PC-9 (cell line): ENCODE data around the gene PMPCA. TPM values are rescaled to one million over a fixed set of nuclear protein-coding genes. Genes with fewer than 3 reads are reported as not detected.

Experiments used
- BruUV-seq: library from RNA; stranded (reverse); fragments of 400-500 nt; replicated peaks from 2 replicates; lab custom pipeline; 2021; lab: Mats Ljungman, UMichigan
- CTCF ChIA-PET: fragments of 300-600 bp; sonication (Branson Sonifier 250); formaldehyde crosslinking; loops from one replicate; lab custom pipeline; 2022; ENCODE audit warnings: antibody characterized with exemption; lab: Charles Lee
- POLR2A ChIA-PET: fragments of 300-600 bp; sonication (Branson Sonifier 250); formaldehyde crosslinking; loops from one replicate; lab custom pipeline; 2022; ENCODE audit warnings: antibody characterized with exemption; ENCODE audit not compliant: unreplicated experiment; lab: Charles Lee
- DNase-seq, 2 experiments: peaks; one replicate each; pipeline versions ENCODE4 v3.0.0 to v3.0.0-alpha.2; 2015 to 2022; ENCODE audit warnings: mixed read lengths in 1 of 2
- H2AFZ ChIP-seq: fragments of 200-600 bp; sonication (generic); 2 replicates; pipeline ENCODE4 v1.8.1; 2017; ENCODE audit warnings: antibody characterized with exemption
- H3F3A ChIP-seq: fragments of 200-600 bp; sonication (generic); 2 replicates; pipeline ENCODE4 v1.8.1; 2017; ENCODE audit warnings: antibody characterized with exemption, mild to moderate bottlenecking, low read depth; ENCODE audit not compliant: insufficient read depth
- H3K27ac ChIP-seq: fragments of 200-600 bp; sonication (generic); 2 replicates; pipeline ENCODE4 v1.6.1; 2016; ENCODE audit warnings: mixed run types
- H3K27me3 ChIP-seq: fragments of 200-600 bp; sonication (generic); 2 replicates; pipeline ENCODE4 v1.6.1; 2016; ENCODE audit warnings: low read depth, mixed run types; ENCODE audit not compliant: insufficient read depth
- H3K36me3 ChIP-seq: fragments of 200-600 bp; sonication (generic); 2 replicates; pipeline ENCODE4 v1.6.1; 2016; ENCODE audit warnings: low read depth, mixed run types
- H3K4me1 ChIP-seq: fragments of 200-600 bp; sonication (generic); replicated peaks from 2 replicates; pipeline ENCODE4 v1.6.1; 2016; ENCODE audit warnings: mixed run types; ENCODE audit not compliant: insufficient read depth
- H3K4me2 ChIP-seq: fragments of 200-600 bp; sonication (generic); 2 replicates; pipeline ENCODE4 v1.6.1; 2017; ENCODE audit warnings: mixed run types
- H3K4me3 ChIP-seq: fragments of 200-600 bp; sonication (generic); 2 replicates; pipeline ENCODE4 v1.6.1; 2016; ENCODE audit warnings: mixed run types
- H3K79me2 ChIP-seq: fragments of 200-600 bp; sonication (generic); 2 replicates; pipeline ENCODE4 v1.6.1; 2017; ENCODE audit warnings: low read depth, mixed run types
- H3K9me2 ChIP-seq: fragments of 200-600 bp; sonication (generic); 2 replicates; pipeline ENCODE4 v1.8.1; 2017; ENCODE audit warnings: mild to moderate bottlenecking; ENCODE audit not compliant: insufficient read depth
- H3K9me3 ChIP-seq: fragments of 200-600 bp; sonication (generic); 2 replicates; pipeline ENCODE4 v1.8.1; 2016; ENCODE audit warnings: low read depth; ENCODE audit not compliant: insufficient read depth
- H4K20me1 ChIP-seq: fragments of 200-600 bp; sonication (generic); 2 replicates; pipeline ENCODE4 v1.8.1; 2017; ENCODE audit not compliant: insufficient read depth
- CTCF ChIP-seq: fragments of 200-600 bp; sonication (generic); conservative IDR thresholded peaks from 2 replicates; pipeline ENCODE4 v1.6.1; 2017; ENCODE audit warnings: mixed run types, antibody characterized with exemption, mild to moderate bottlenecking, moderate library complexity
- EZH2 ChIP-seq: fragments of 200-600 bp; sonication (generic); IDR thresholded peaks from 2 replicates; pipeline ENCODE4 v1.8.0; 2017; ENCODE audit warnings: antibody characterized with exemption, low read depth
- intact Hi-C: fragments of 100-400 bp; cut with micrococcal nuclease; formaldehyde crosslinking; loops from one replicate; pipeline ENCODE4 v1.10.0; 2022; ENCODE audit not compliant: unreplicated experiment
- total RNA-seq: library from RNA; stranded (reverse); gene quantifications from 2 replicates; pipeline ENCODE4 v1.2.3, GENCODE V29; 2021

The PMPCA gene
- total RNA-seq, 1 experiment from 2014 or later = 78.1 TPM

GRCh38 chr9:136387217-136387616 lies 23.2 kb upstream of the PMPCA start:
- Histone ChIP-seq H3K4me3 (no peak overlapping the region), H3K79me2 (no peaks in the 10 kb centered on the region), H3K4me2 (no peak overlapping the region), H3K36me3 (no peaks in the 10 kb centered on the region; the same call in 1 of the 2 replicates), H3K27ac (no peak overlapping the region), H3K9me2 (no peaks in the 10 kb centered on the region), H2AFZ (no peak overlapping the region), H3K27me3 (no peaks in the 10 kb centered on the region), H3F3A (no peaks in the 10 kb centered on the region), H3K9me3 (no peaks in the 10 kb centered on the region), H4K20me1 (no peaks in the 10 kb centered on the region; the same call in 1 of the 2 replicates), H3K4me1 (no peaks in the 10 kb centered on the region)
- ChIA-PET CTCF (no interaction called here), POLR2A (no interaction called here)
- no peak for DNase-seq
- TF ChIP-seq CTCF = no peak
- no peak for TF ChIP-seq EZH2
- BruUV-seq = no TSS peak
- intact Hi-C loops = no loop called here

DNA sequence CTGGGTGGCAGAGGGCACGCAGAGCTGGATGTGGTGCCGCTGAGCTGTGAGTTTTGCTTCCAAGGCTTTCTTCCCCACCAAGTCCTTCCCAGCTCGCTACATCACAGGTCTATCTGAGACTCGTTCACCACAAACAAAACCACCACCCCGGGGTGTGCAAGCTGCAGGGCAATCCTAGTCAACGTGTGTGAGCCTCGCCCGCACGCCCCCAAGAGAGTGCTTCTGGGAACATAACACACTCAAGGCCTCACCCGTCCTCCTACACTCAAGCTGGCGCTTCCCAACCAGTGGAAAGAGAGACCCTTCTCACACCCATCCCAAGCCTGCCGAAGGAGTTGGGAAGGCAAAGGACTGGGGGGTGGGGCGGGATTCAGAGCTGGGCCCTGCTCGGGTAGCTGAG lies 21.1 kb upstream of the PMPCA start:
- H3K79me2 ChIP-seq = no peaks in the 10 kb centered on the region
- H3K9me2 ChIP-seq = no peaks in the 10 kb centered on the region
- CTCF ChIA-PET = no interaction called here

GRCh38 chr9:136391737-136392537 lies 18.5 kb upstream of the PMPCA start:
- no peaks in the 10 kb centered on the region for H4K20me1 ChIP-seq
- intact Hi-C loops = no loop called here
- no peaks in the 10 kb centered on the region for H3K9me3 ChIP-seq
- POLR2A ChIA-PET = interaction anchor here (0.6 kb wide), 1 partner anchor 29 kb away, joined by 6 read pairs; no protein-coding TSS in a partner anchor
- no peak overlapping the region for H2AFZ ChIP-seq
- H3K4me3 ChIP-seq = no peak overlapping the region
- H3F3A ChIP-seq = no peaks in the 10 kb centered on the region
- no peaks in the 10 kb centered on the region for H3K9me2 ChIP-seq
- H3K27me3 ChIP-seq = no peaks in the 10 kb centered on the region
- H3K4me2 ChIP-seq = no peak overlapping the region
- no peak for DNase-seq
- H3K4me1 ChIP-seq = no peaks in the 10 kb centered on the region
- H3K27ac ChIP-seq = no peak overlapping the region
- CTCF ChIA-PET = no interaction called here
- TF ChIP-seq CTCF (no peak), EZH2 (no peak)
- BruUV-seq = no TSS peak
- H3K36me3 ChIP-seq = peaks cover 13% of the 10 kb centered on the region; the same call in 1 of the 2 replicates
- H3K79me2 ChIP-seq = no peaks in the 10 kb centered on the region

More for the DNA sequence above, 21.1 kb upstream of the PMPCA start:
- Histone ChIP-seq H4K20me1 (no peaks in the 10 kb centered on the region; the same call in 1 of the 2 replicates), H3K4me3 (no peak overlapping the region), H3K4me1 (no peaks in the 10 kb centered on the region), H3F3A (no peaks in the 10 kb centered on the region), H3K9me3 (no peaks in the 10 kb centered on the region), H2AFZ (no peak overlapping the region), H3K27ac (no peak overlapping the region), H3K4me2 (no peak overlapping the region), H3K36me3 (peaks cover 9% of the 10 kb centered on the region; the same call in 1 of the 2 replicates), H3K27me3 (no peaks in the 10 kb centered on the region)
- POLR2A ChIA-PET = no interaction called here
- no TSS peak for BruUV-seq
- no peak for DNase-seq
- intact Hi-C loops = no loop called here
- TF ChIP-seq CTCF (no peak), EZH2 (no peak)
